HG02623 (cell line): ENCODE measurements around the gene RXRA.
"Not testable (repeated sequence)": the region's sequence is repeated elsewhere in the genome, so short reads cannot be mapped to it uniquely, and the experiment has no call there.

Experiments
- ATAC-seq: cut with Tn5 transposase; IDR thresholded peaks from one replicate; pipeline ENCODE4 v1.9.1; 2021; ENCODE audit warnings: moderate library complexity; ENCODE audit not compliant: unreplicated experiment

RXRA gene

GRCh38 chr9:134293611-134294152 is 32.6 kb upstream of the RXRA start:
- ATAC-seq, result no peak

GRCh38 chr9:134294153-134295071 is 31.8 kb upstream of the RXRA start:
- ATAC-seq, result no peak

- ATAC-seq, result no peak
Observed at GRCh38 chr9:134295101-134295745, 31.0 kb upstream of the RXRA start.

GRCh38 chr9:134295746-134296250 is 30.5 kb upstream of the RXRA start:
- no peak for ATAC-seq

- ATAC-seq, result no peak
Observed at GRCh38 chr9:134296301-134297082, 29.8 kb upstream of the RXRA start.

DNA sequence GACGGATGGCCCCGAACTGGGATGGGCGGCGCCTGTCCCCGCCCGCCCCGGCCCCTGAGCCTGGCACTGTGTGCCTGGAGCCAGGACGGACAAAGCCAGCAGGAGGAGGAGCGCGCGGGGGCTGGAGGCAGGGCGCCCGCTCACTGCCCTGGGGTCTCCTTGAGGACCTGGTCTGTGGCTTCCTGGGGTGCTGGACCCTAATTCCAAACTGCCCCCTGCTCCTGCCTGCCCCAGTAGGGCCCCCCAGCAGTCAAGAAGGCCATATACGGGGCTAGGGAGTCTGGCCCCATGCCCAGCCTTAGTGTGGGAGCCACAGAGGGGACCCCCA is 29.2 kb upstream of the RXRA start:
- no peak for ATAC-seq

- ATAC-seq, result no peak
Observed at GRCh38 chr9:134297576-134297975, 28.7 kb upstream of the RXRA start.

DNA sequence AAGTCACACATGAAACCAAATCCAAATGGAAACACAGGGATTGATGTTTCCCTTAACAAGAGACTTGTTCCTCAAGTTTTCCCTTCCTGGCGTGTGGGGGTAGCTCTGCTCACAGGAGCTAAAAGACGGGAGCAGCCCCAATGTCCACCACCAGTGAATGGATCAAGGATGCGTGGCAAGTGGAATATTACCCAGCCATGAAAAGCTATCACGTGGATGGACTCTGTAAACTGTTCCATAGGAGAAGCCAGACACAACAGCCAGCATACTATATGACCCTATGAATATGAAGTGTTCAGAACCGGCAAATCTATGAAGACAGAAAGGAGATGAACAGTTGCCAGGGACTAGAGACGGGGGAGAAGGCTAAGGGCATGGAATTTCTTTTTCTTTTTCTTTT is 28.3 kb upstream of the RXRA start:
- ATAC-seq, result no peak

- no peak for ATAC-seq
Observed at GRCh38 chr9:134299068-134299467, 27.2 kb upstream of the RXRA start.

- ATAC-seq, result no peak
Observed at GRCh38 chr9:134299883-134300282, 26.4 kb upstream of the RXRA start.

GRCh38 chr9:134301387-134302129 is 24.7 kb upstream of the RXRA start:
- no peak for ATAC-seq

GRCh38 chr9:134302130-134302817 is 24.0 kb upstream of the RXRA start:
- no peak for ATAC-seq

GRCh38 chr9:134303601-134304000 is 22.7 kb upstream of the RXRA start:
- no peak for ATAC-seq

- ATAC-seq, result no peak
Observed at GRCh38 chr9:134304261-134304660, 22.0 kb upstream of the RXRA start.

GRCh38 chr9:134304690-134305089 is 21.6 kb upstream of the RXRA start:
- no peak for ATAC-seq

DNA sequence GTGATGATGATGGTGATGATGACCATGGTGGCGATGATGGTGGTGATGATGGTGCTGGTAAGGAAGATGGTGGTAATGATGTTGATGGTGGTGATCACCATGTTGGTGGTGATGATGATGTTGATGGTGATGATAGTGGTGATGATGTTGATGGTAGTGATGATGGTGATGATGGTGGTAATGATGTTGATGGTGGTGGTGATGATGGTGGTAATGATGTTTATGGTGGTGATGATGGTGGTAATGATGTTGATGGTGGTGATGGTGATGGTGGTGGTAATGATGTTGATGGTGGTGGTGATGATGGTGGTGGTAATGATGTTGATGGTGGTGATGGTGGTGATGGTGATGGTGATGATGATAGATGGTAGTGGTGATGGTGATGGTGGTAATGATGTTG is 20.7 kb upstream of the RXRA start:
- no peak for ATAC-seq

- not testable (repeated sequence) for ATAC-seq
Observed at GRCh38 chr9:134306042-134306441, 20.2 kb upstream of the RXRA start.

GRCh38 chr9:134306636-134307600 is 19.3 kb upstream of the RXRA start:
- ATAC-seq, result no peak
